ENCODE measurements around the gene PHETA1.
"Not testable (repeated sequence)": the region's sequence is repeated elsewhere in the genome, so short reads cannot be mapped to it uniquely, and the experiment has no call there.

PHETA1 gene

DNA sequence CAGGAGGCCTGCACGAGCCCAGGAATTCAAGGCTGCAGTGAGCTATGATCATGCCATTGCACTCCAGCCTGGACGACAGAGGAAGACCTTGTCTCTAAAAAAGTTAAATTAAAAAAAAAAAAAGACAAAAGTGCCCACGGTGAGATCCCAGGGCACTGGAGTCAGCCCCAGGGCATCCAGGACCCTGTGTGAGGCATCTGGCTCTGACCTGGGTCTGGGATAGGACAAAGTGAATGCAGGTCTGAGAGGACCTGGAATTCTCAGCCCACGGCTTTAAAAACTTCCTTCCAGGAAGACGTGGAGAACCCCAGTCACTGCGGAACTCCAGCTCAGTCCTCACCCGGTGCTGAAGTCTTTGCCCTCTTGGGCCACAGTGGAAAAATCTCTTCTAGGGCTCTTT, 33.1 kb downstream of the PHETA1 start:
- Histone ChIP-seq H3K27me3 (no peaks in the 10 kb centered on the region), H3K4me1 (no peaks in the 10 kb centered on the region), H3K36me3 (no peaks in the 10 kb centered on the region), H3K4me3 (ENCODE audit: low read depth, low read length) (no peak overlapping the region), H3K9me3 (no peaks in the 10 kb centered on the region)
- DNase-seq, result no peak
- TF ChIP-seq, protein P1, sequence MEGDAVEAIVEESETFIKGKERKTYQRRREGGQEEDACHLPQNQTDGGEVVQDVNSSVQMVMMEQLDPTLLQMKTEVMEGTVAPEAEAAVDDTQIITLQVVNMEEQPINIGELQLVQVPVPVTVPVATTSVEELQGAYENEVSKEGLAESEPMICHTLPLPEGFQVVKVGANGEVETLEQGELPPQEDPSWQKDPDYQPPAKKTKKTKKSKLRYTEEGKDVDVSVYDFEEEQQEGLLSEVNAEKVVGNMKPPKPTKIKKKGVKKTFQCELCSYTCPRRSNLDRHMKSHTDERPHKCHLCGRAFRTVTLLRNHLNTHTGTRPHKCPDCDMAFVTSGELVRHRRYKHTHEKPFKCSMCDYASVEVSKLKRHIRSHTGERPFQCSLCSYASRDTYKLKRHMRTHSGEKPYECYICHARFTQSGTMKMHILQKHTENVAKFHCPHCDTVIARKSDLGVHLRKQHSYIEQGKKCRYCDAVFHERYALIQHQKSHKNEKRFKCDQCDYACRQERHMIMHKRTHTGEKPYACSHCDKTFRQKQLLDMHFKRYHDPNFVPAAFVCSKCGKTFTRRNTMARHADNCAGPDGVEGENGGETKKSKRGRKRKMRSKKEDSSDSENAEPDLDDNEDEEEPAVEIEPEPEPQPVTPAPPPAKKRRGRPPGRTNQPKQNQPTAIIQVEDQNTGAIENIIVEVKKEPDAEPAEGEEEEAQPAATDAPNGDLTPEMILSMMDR (IDR thresholded peaks at IDR 0.05; ENCODE audit: low read depth, low read length), result no peak

DNA sequence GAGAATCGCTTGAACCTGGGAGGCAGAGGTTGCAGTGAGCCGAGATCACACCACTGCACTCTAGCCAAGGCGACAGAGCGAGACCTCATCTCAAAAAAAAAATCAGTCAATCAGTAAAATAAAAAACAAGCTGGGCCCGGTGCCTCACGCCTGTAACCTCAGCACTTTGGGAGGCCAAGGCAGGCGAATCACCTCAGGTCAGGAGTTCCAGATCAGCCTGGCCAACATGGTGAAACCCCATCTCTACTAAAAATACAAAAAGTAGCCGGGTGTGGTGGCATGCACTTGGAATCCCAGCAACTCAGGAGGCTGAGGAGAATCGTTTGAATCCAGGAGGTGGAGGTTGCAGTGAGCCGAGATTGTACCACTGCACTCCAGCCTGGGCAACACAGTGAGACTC, 33.6 kb downstream of the PHETA1 start:
- not testable (repeated sequence) for DNase-seq; H3K9me3 ChIP-seq; H3K36me3 ChIP-seq; H3K4me3 ChIP-seq (ENCODE audit: low read depth, low read length); H3K27me3 ChIP-seq; H3K4me1 ChIP-seq

DNA sequence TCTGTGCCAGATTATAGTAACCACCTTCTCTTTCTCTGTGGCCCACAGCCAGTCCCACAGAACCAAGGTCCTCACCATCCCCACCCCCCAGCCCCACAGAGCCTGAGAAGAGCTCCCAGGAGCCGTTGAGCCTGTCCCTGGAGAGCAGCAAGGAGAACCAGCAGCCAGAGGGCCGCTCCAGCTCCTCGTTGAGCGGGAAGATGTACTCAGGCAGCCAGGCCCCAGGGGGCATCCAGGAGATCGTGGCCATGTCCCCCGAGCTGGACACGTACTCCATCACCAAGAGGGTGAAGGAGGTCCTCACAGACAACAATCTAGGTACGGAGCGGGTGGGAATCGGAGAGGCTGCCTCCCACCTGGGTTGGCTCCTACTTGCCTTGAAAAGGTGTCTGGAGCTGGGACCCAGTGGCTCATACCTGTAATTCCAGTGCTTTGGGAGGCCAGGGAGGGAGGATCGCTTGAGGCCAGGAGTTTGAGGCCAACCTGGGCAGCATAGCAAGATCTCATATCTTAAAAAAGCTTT, 34.4 kb downstream of the PHETA1 start:
- TF ChIP-seq, protein P1 (IDR thresholded peaks at IDR 0.05; ENCODE audit: low read depth, low read length), result no peak
- Histone ChIP-seq H3K36me3 (no peaks in the 10 kb centered on the region), H3K4me3 (ENCODE audit: low read depth, low read length) (no peak overlapping the region), H3K4me1 (no peaks in the 10 kb centered on the region), H3K9me3 (no peaks in the 10 kb centered on the region), H3K27me3 (no peaks in the 10 kb centered on the region)
- DNase-seq, result no peak

DNA sequence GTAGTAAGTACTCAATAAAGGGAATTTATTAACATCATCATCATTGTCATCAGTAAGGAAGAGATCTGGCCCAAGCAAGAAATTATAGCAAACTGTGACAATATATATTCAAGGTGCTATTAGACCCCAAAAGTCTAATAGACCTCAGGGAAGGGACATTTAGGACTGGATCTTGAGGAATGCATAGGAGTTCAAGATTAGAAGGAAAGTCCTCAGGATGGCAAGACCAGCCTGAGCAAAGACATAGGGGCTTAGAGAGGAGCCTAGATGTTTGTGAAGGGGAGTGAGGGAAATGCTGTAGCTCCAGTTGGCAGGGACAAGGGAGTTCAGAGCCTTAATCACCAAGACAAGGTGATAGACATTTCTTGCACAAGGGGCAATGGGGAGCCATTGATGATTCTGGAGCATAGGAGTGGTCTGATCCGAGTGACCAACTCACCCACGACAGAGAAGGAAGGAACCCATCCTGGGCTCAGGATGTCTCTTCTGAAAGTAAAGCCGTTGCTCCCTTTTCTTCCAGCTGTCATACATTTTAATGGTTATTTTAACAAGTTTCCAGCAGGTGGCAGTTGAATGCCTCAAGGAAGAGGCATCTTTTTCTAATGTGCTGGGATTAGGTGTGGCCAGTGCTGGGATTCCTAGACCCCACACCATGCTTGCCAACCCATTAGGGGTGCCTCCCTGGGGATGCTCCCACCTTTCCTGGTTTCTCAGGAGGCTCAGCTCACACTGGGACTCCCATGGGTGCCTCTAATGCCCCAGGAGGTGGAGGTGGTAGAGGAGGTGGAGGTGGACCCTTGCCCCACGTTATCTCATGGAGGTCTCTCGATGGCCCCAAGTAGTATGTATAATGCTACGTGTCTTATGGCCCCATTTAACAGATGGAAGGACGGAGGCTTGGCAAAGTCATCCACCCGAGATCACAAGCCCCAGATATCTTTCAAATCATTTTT, 37.8 kb downstream of the PHETA1 start:
- no peaks in the 10 kb centered on the region for H3K27me3 ChIP-seq
- H3K36me3 ChIP-seq, result no peaks in the 10 kb centered on the region
- H3K9me3 ChIP-seq, result no peaks in the 10 kb centered on the region; the same call in 1 of the 2 replicates
- H3K4me3 ChIP-seq (ENCODE audit: low read depth, low read length), result no peak overlapping the region
- TF ChIP-seq, protein P1 (IDR thresholded peaks at IDR 0.05; ENCODE audit: low read depth, low read length), result peak; percentile 55
- DNase-seq, result no peak
- H3K4me1 ChIP-seq, result no peaks in the 10 kb centered on the region

DNA sequence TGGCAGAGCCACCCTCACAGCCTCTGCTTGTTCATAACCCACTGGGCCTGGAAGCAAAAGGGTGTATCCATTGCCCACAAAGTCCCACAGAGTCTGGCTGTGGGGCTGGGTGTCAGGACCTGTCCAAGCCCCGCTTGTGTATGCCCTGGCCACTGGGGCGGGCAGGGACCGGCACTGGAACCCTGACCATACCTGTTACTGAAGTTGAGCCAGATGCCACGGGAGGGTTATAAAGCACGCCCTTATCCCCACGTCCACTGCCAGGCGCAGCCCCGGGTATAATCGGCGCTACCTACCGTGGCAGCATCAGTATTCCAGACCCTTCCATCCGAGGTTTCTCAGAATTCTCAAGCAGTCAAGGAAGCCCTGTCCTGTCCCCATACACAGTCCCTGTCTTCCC, 40.8 kb downstream of the PHETA1 start:
- DNase-seq, result no peak
- H3K27me3 ChIP-seq, result no peaks in the 10 kb centered on the region
- H3K4me3 ChIP-seq (ENCODE audit: low read depth, low read length), result no peak overlapping the region
- TF ChIP-seq, protein P1 (IDR thresholded peaks at IDR 0.05; ENCODE audit: low read depth, low read length), result no peak
- H3K9me3 ChIP-seq, result no peaks in the 10 kb centered on the region; the same call in 1 of the 2 replicates
- H3K36me3 ChIP-seq, result no peaks in the 10 kb centered on the region
- no peaks in the 10 kb centered on the region for H3K4me1 ChIP-seq

DNA sequence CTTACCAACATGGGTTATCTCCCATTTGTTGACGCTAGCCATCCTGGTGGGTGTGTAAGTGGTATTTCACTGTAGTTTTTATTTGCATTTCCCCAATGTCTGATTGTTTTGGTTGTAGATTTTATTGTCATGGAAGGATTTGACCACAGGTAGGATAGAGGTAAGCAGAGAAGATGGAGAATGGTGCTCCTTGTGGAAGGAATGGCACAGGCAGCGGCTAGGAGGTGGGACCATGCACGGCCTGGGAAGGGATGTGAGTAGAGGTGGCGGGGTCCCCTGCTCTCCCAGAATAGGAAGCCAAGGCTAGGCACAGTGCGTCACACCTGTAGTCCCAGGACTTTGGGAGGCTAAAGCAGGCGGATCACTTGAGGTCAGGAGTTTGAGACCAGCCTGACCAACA, 41.4 kb downstream of the PHETA1 start:
- Histone ChIP-seq H3K27me3 (no peaks in the 10 kb centered on the region), H3K4me3 (ENCODE audit: low read depth, low read length) (no peak overlapping the region), H3K36me3 (no peaks in the 10 kb centered on the region), H3K9me3 (no peaks in the 10 kb centered on the region; the same call in 1 of the 2 replicates), H3K4me1 (no peaks in the 10 kb centered on the region)
- TF ChIP-seq, protein P1 (IDR thresholded peaks at IDR 0.05; ENCODE audit: low read depth, low read length), result no peak
- no peak for DNase-seq
